Measurements from ENCODE around the gene ZNF784.

- TF ChIP-seq CTCF (IDR thresholded peaks at IDR 0.05; ENCODE audit: low read depth, low read length, poor library complexity, severe bottlenecking): no peak
- TF ChIP-seq EZH2phosphoT487 (IDR thresholded peaks at IDR 0.05; ENCODE audit: borderline replicate concordance, low read length): no peak
These were observed 18.0 kb upstream of the ZNF784 start for GRCh38 chr19:55642153-55643002.

All from DOHH2 (cell line).